ENCODE data around the gene TSPAN9.

DNA sequence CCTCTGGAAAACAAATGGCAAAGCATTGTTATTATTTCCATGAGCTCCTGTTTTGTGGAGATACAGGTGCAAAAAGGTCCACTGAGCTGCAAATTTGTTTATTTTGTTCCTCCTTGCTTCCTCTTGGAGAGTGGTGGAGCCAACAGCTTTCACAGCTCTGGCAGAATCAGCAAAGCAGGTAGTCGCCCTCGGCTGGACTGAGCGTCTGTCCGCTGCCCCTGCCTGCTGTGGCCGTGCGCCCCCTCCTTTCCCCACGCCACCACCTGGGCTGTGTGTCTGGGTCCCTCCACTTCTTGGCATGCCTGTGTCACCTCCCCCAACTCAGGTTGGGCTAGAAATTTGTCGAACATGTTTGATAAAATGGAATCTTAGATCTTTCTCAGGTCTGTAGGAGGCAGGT lies 188.2 kb downstream of the TSPAN9 start:
- TF ChIP-seq, protein P1, sequence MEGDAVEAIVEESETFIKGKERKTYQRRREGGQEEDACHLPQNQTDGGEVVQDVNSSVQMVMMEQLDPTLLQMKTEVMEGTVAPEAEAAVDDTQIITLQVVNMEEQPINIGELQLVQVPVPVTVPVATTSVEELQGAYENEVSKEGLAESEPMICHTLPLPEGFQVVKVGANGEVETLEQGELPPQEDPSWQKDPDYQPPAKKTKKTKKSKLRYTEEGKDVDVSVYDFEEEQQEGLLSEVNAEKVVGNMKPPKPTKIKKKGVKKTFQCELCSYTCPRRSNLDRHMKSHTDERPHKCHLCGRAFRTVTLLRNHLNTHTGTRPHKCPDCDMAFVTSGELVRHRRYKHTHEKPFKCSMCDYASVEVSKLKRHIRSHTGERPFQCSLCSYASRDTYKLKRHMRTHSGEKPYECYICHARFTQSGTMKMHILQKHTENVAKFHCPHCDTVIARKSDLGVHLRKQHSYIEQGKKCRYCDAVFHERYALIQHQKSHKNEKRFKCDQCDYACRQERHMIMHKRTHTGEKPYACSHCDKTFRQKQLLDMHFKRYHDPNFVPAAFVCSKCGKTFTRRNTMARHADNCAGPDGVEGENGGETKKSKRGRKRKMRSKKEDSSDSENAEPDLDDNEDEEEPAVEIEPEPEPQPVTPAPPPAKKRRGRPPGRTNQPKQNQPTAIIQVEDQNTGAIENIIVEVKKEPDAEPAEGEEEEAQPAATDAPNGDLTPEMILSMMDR (IDR thresholded peaks at IDR 0.05; ENCODE audit: low read depth, low read length, poor library complexity, severe bottlenecking): no peak
- no peak for TF ChIP-seq EZH2phosphoT487 (IDR thresholded peaks at IDR 0.05; ENCODE audit: borderline replicate concordance, low read length)

All from DOHH2 (cell line).